PC-3 (cell line): ENCODE results near the gene PIERCE2. TPM values are rescaled to one million over a fixed set of nuclear protein-coding genes. Genes with fewer than 3 reads are reported as not detected.

Source experiments
- ATAC-seq: fragments of 200-7000 bp; cut with Tn5 transposase; 2 replicates; pipeline ENCODE4 v1.9.1; 2020; ENCODE audit warnings: mild to moderate bottlenecking, moderate library complexity
- Bru-seq: library from RNA; stranded (reverse); fragments of 400-500 nt; gene quantifications from one replicate; lab custom pipeline; 2021; lab: Mats Ljungman, UMichigan
- BruChase-seq, 2 experiments: library from RNA; stranded (reverse); fragments of 400-500 nt; gene quantifications; one replicate each; lab custom pipeline; 2021; lab: Mats Ljungman, UMichigan
- BruUV-seq: library from RNA; stranded (reverse); fragments of 400-500 nt; replicated peaks from 2 replicates; lab custom pipeline; 2021; lab: Mats Ljungman, UMichigan
- CTCF ChIA-PET: fragments of 300-600 bp; sonication (Branson Sonifier 250); formaldehyde crosslinking; loops from one replicate; lab custom pipeline; 2022; ENCODE audit warnings: antibody characterized with exemption; lab: Charles Lee
- POLR2A ChIA-PET: fragments of 300-600 bp; sonication (Branson Sonifier 250); formaldehyde crosslinking; loops from one replicate; lab custom pipeline; 2022; ENCODE audit warnings: antibody characterized with exemption; ENCODE audit not compliant: unreplicated experiment; lab: Charles Lee
- DNase-seq: peaks from one replicate; pipeline ENCODE4 v3.0.0-alpha.2; 2015
- H2AFZ ChIP-seq: fragments of 300-600 bp; sonication (generic); 2 replicates; pipeline ENCODE4 v1.6.0; 2016; ENCODE audit warnings: antibody characterized with exemption, low read length
- H3F3A ChIP-seq: fragments of 300-600 bp; sonication (generic); one replicate; pipeline ENCODE4 v1.6.0; 2017; ENCODE audit warnings: antibody characterized with exemption, low read length, control low read depth, mild to moderate bottlenecking; ENCODE audit not compliant: unreplicated experiment
- H3K27ac ChIP-seq: fragments of 300-600 bp; sonication (generic); 2 replicates; pipeline ENCODE4 v1.5.1; 2016; ENCODE audit warnings: mild to moderate bottlenecking, low read length
- H3K27me3 ChIP-seq: fragments of 300-600 bp; sonication (generic); 2 replicates; pipeline ENCODE4 v1.6.1; 2016; ENCODE audit warnings: low read length, mixed read lengths
- H3K36me3 ChIP-seq: fragments of 300-600 bp; sonication (generic); 2 replicates; pipeline ENCODE4 v1.6.1; 2016; ENCODE audit warnings: low read depth, mixed run types, low read length, mixed read lengths
- H3K4me1 ChIP-seq: fragments of 300-600 bp; sonication (generic); 2 replicates; pipeline ENCODE4 v1.5.1; 2016; ENCODE audit warnings: low read length; ENCODE audit not compliant: insufficient read depth
- H3K4me2 ChIP-seq: fragments of 300-600 bp; sonication (generic); 2 replicates; pipeline ENCODE4 v1.6.0; 2016; ENCODE audit warnings: low read length
- H3K4me3 ChIP-seq: fragments of 300-600 bp; sonication (generic); 2 replicates; pipeline ENCODE4 v1.5.1; 2016; ENCODE audit warnings: mild to moderate bottlenecking, low read length, mixed read lengths
- H3K79me2 ChIP-seq: fragments of 300-600 bp; sonication (generic); 2 replicates; pipeline ENCODE4 v1.6.1; 2017; ENCODE audit warnings: low read length, mixed read lengths
- H3K9ac ChIP-seq: fragments of 300-600 bp; sonication (generic); 2 replicates; pipeline ENCODE4 v1.6.0; 2016; ENCODE audit warnings: mild to moderate bottlenecking, low read length
- H3K9me2 ChIP-seq: fragments of 300-600 bp; sonication (generic); replicated peaks from 2 replicates; pipeline ENCODE4 v1.6.1; 2016; ENCODE audit warnings: mixed run types, low read length, mixed read lengths
- H3K9me3 ChIP-seq: fragments of 300-600 bp; sonication (generic); 2 replicates; pipeline ENCODE4 v1.6.1; 2016; ENCODE audit warnings: low read length, mixed read lengths
- H4K20me1 ChIP-seq: fragments of 300-600 bp; sonication (generic); 2 replicates; pipeline ENCODE4 v1.6.1; 2016; ENCODE audit warnings: low read length, mixed read lengths
- CTCF ChIP-seq: fragments of 300-600 bp; sonication (generic); conservative IDR thresholded peaks from 2 replicates; pipeline ENCODE4 v1.5.1; 2017; ENCODE audit warnings: antibody characterized with exemption, low read depth, mild to moderate bottlenecking, low read length
- EZH2 ChIP-seq: fragments of 300-600 bp; sonication (generic); IDR thresholded peaks from one replicate; pipeline ENCODE4 v1.6.1; 2017; ENCODE audit warnings: antibody characterized with exemption, mild to moderate bottlenecking, low read length; ENCODE audit not compliant: unreplicated experiment
- EZH2phosphoT487 ChIP-seq: fragments of 300-600 bp; sonication (generic); IDR thresholded peaks from 2 replicates; pipeline ENCODE4 v1.6.1; 2018; ENCODE audit warnings: mild to moderate bottlenecking, antibody characterized with exemption, low read length, borderline replicate concordance
- intact Hi-C: fragments of 100-400 bp; cut with micrococcal nuclease; formaldehyde crosslinking; loops from 2 replicates; pipeline ENCODE4 v1.9.0; 2023
- long read RNA-seq: library from polyadenylated mRNA; unstranded; transcript quantifications from one replicate; pipeline ENCODE4 v2.0.0, GENCODE V29; 2021; ENCODE audit not compliant: unreplicated experiment
- total RNA-seq: library from RNA; depleted of rRNA; stranded (reverse); fragments of >200 nt; gene quantifications from 2 replicates; pipeline ENCODE4 v1.2.3, GENCODE V29; 2014; rRNA removed

Gene PIERCE2
- total RNA-seq (0.63 and 3.1 TPM in 2 replicates), Bru-seq, nascent RNA (percentile 44 among the genes with signal in this experiment), BruChase-seq, experiment 1, labeled RNA remaining after a 6-hour chase (percentile 50 among the genes with signal in this experiment), BruChase-seq, experiment 2, labeled RNA remaining after a 2-hour chase (percentile 42 among the genes with signal in this experiment)
- long read RNA-seq, transcript C15orf65-201 (2 exons, 729 nt), result major isoform, 9 of 9 reads
- long read RNA-seq, partial matches to known transcripts, result 0 of 9 reads
- long read RNA-seq, other reads (novel, unspliced or antisense), result 0 of 9 reads

- Histone ChIP-seq H3K27me3 (no peaks in the 10 kb centered on the region), H3K4me3 (peak within 1 kb of the TSS; percentile 79), H3F3A (no peaks in the 10 kb centered on the region), H3K9me2 (no peaks in the 10 kb centered on the region), H4K20me1 (no peaks in the 10 kb centered on the region), H3K9me3 (no peaks in the 10 kb centered on the region), H2AFZ (peak within 1 kb of the TSS; percentile 99), H3K4me1 (peaks cover 4% of the 10 kb centered on the region; the same call in 1 of the 2 replicates), H3K27ac (peak within 1 kb of the TSS; percentile 46), H3K36me3 (no peaks in the 10 kb centered on the region), H3K4me2 (peak within 1 kb of the TSS; percentile 90), H3K9ac (peak within 1 kb of the TSS; percentile 72), H3K79me2 (no peaks in the 10 kb centered on the region)
- TF ChIP-seq EZH2 (no peak), CTCF (peak; percentile 47)
- intact Hi-C loops, result loop anchor here (1.0 to 10.0 kb wide), 4 partner anchors 19 to 91 kb away; partner anchors contain the start of genes PIGB and PIGBOS1
- peak; percentile 90 for DNase-seq
- ChIA-PET POLR2A (interaction anchor here (0.7 to 0.8 kb wide), 3 partner anchors 27 to 204 kb away, joined by 3 to 4 read pairs (median 3); no protein-coding TSS in a partner anchor), CTCF (interaction anchor here (0.5 to 1.7 kb wide), 6 partner anchors 26 to 233 kb away, joined by 3 to 18 read pairs (median 6); no protein-coding TSS in a partner anchor)
- ATAC-seq, result peak; percentile 91
- TSS peak; percentile 84 for BruUV-seq
These were observed at the start of gene PIERCE2, which contains the start of gene CCPG1 for GRCh38 chr15:55408012-55408928. Gene PIERCE2 (plus strand): TSS chr15:55408495. CDS start chr15:55408769, 274 bp downstream. Gene CCPG1 (minus strand): TSS chr15:55408359. CDS start chr15:55389424, 18,935 bp downstream.

GRCh38 chr15:55360256-55360655 lies 48.0 kb upstream of the PIERCE2 start:
- H3K9ac ChIP-seq, result no peak overlapping the region
- H3K4me3 ChIP-seq, result no peak overlapping the region
- no peak overlapping the region for H3K4me2 ChIP-seq
- DNase-seq (no peak), ATAC-seq (no peak)
- no peak overlapping the region for H3K27ac ChIP-seq
- H3K4me1 ChIP-seq, result peaks cover 18% of the 10 kb centered on the region; the same call in 1 of the 2 replicates
- H3K9me3 ChIP-seq, result no peaks in the 10 kb centered on the region
- CTCF ChIA-PET, result no interaction called here
- POLR2A ChIA-PET, result no interaction called here
- intact Hi-C loops, result no loop called here
- no peaks in the 10 kb centered on the region for H3F3A ChIP-seq
- H4K20me1 ChIP-seq, result no peaks in the 10 kb centered on the region
- no peaks in the 10 kb centered on the region for H3K9me2 ChIP-seq
- no peak overlapping the region for H2AFZ ChIP-seq
- no TSS peak for BruUV-seq
- H3K79me2 ChIP-seq, result no peaks in the 10 kb centered on the region
- H3K27me3 ChIP-seq, result no peaks in the 10 kb centered on the region
- no peak for TF ChIP-seq CTCF
- TF ChIP-seq EZH2, result no peak
- TF ChIP-seq EZH2phosphoT487, result no peak
- H3K36me3 ChIP-seq, result no peaks in the 10 kb centered on the region
